ENCODE measurements around the gene ZC3HAV1L.

- TF ChIP-seq, protein P1, sequence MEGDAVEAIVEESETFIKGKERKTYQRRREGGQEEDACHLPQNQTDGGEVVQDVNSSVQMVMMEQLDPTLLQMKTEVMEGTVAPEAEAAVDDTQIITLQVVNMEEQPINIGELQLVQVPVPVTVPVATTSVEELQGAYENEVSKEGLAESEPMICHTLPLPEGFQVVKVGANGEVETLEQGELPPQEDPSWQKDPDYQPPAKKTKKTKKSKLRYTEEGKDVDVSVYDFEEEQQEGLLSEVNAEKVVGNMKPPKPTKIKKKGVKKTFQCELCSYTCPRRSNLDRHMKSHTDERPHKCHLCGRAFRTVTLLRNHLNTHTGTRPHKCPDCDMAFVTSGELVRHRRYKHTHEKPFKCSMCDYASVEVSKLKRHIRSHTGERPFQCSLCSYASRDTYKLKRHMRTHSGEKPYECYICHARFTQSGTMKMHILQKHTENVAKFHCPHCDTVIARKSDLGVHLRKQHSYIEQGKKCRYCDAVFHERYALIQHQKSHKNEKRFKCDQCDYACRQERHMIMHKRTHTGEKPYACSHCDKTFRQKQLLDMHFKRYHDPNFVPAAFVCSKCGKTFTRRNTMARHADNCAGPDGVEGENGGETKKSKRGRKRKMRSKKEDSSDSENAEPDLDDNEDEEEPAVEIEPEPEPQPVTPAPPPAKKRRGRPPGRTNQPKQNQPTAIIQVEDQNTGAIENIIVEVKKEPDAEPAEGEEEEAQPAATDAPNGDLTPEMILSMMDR (IDR thresholded peaks at IDR 0.05): no peak
- no peak for TF ChIP-seq POLR2A (IDR thresholded peaks at IDR 0.05)
Measured at GRCh38 chr7:139054101-139054500, 18.3 kb upstream of the ZC3HAV1L start.

All from adrenal gland (tissue), 5 donors.